Lower lobe of right lung (tissue), 2 donors: Measurements from ENCODE around the gene RICTOR. TPM values are rescaled to one million over a fixed set of nuclear protein-coding genes. Genes with fewer than 3 reads are reported as not detected.

ENCODE experiments used
- ATAC-seq, 2 donors: fragments of 200-7000 bp; cut with Tn5 transposase; one replicate each; pipeline ENCODE4 v1.9.1; 2020 to 2022; ENCODE audit warnings: mild to moderate bottlenecking in 2 of 2, moderate library complexity in 2 of 2
- DNase-seq: peaks from one replicate; pipeline ENCODE4 v3.0.0-alpha.2; 2020
- H3K27ac ChIP-seq: fragments of 200-600 bp; one replicate; pipeline ENCODE4 v1.8.0; 2022
- H3K27me3 ChIP-seq: fragments of 200-600 bp; one replicate; pipeline ENCODE4 v1.8.0; 2022; ENCODE audit warnings: low read depth
- H3K36me3 ChIP-seq: fragments of 200-600 bp; one replicate; pipeline ENCODE4 v1.8.0; 2022; ENCODE audit warnings: mild to moderate bottlenecking
- H3K4me1 ChIP-seq: fragments of 200-600 bp; one replicate; pipeline ENCODE4 v1.8.0; 2022
- H3K4me3 ChIP-seq: fragments of 200-600 bp; one replicate; pipeline ENCODE4 v1.8.0; 2022; ENCODE audit warnings: mild to moderate bottlenecking
- H3K9me3 ChIP-seq: fragments of 200-600 bp; one replicate; pipeline ENCODE4 v1.8.0; 2022
- intact Hi-C: fragments of 100-400 bp; cut with DNase I; formaldehyde crosslinking; loops from one replicate; pipeline ENCODE4 v1.11.0; 2022
- total RNA-seq: library from RNA; stranded (reverse); fragmentation: NEBNext Ultra II Directional; extraction: Animal tissue kit (Norgen Biotek cat#: 25700); gene quantifications from one replicate; pipeline ENCODE4 v1.2.1, GENCODE V29; 2021
- TF ChIP-seq, protein P1 (sequence below): fragments of 200-600 bp; IDR thresholded peaks from one replicate; pipeline ENCODE4 v1.8.0; 2022; ENCODE audit warnings: antibody characterized with exemption, mild to moderate bottlenecking
- donor health status: DM: no; HTN: yes; CAD: no; lungs with severe emphysema.

Gene RICTOR
- total RNA-seq, 1 donor from 2014 or later, result 52.1 TPM

DNA sequence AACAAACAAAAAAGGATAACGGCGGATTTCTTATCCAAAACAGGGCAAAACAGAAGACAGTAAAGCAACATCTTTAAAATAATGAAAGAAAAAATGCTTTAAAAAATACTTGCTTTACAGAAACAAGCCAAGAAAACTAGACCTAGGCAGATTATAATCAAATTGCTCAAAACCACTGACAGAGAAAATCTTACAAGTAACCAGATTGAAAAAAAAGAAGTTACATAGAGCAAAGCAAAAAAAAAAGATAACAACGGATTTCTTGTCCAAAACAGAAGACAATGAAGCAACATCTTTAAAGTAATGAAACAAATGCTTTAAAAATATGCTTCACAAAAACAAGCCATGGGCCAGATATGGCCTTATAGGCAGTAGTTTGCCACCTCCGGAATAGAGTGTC is 51.1 kb downstream of the RICTOR start:
- H3K36me3 ChIP-seq, result peaks cover 17% of the 10 kb centered on the region
- no peak for DNase-seq
- no peak overlapping the region for H3K27ac ChIP-seq
- no peaks in the 10 kb centered on the region for H3K27me3 ChIP-seq
- H3K4me1 ChIP-seq, result no peaks in the 10 kb centered on the region
- no peak for ATAC-seq
- H3K4me3 ChIP-seq, result no peak overlapping the region
- intact Hi-C loops, result no loop called here
- TF ChIP-seq, protein P1, sequence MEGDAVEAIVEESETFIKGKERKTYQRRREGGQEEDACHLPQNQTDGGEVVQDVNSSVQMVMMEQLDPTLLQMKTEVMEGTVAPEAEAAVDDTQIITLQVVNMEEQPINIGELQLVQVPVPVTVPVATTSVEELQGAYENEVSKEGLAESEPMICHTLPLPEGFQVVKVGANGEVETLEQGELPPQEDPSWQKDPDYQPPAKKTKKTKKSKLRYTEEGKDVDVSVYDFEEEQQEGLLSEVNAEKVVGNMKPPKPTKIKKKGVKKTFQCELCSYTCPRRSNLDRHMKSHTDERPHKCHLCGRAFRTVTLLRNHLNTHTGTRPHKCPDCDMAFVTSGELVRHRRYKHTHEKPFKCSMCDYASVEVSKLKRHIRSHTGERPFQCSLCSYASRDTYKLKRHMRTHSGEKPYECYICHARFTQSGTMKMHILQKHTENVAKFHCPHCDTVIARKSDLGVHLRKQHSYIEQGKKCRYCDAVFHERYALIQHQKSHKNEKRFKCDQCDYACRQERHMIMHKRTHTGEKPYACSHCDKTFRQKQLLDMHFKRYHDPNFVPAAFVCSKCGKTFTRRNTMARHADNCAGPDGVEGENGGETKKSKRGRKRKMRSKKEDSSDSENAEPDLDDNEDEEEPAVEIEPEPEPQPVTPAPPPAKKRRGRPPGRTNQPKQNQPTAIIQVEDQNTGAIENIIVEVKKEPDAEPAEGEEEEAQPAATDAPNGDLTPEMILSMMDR, result no peak
- H3K9me3 ChIP-seq, result peaks cover 5% of the 10 kb centered on the region

DNA sequence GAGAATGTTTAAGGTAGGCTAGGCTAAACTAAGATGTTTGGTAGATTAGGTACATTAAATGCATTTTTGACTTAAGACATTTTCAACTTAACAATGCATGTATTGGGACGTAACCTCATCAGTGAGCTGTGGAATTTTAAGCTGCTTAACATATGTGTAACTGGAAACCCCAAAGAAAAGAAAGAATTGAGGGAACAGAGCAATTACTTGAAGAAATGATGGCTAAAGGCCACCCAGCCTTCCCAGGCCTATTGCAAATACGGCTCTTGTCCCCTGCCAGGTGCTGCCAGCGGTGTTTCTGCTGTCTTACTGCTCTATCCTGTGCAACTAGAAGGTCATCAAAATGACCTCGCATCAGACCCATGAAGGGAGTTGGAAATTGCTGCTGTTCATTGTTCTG is 52.0 kb downstream of the RICTOR start:
- ATAC-seq, result no peak
- no peak for DNase-seq
- Histone ChIP-seq H3K27me3 (no peaks in the 10 kb centered on the region), H3K4me3 (no peak overlapping the region), H3K4me1 (peaks cover under 1% of the 10 kb centered on the region), H3K9me3 (peaks cover 5% of the 10 kb centered on the region), H3K27ac (no peak overlapping the region), H3K36me3 (peaks cover 18% of the 10 kb centered on the region)
- TF ChIP-seq, protein P1, result no peak
- intact Hi-C loops, result no loop called here

DNA sequence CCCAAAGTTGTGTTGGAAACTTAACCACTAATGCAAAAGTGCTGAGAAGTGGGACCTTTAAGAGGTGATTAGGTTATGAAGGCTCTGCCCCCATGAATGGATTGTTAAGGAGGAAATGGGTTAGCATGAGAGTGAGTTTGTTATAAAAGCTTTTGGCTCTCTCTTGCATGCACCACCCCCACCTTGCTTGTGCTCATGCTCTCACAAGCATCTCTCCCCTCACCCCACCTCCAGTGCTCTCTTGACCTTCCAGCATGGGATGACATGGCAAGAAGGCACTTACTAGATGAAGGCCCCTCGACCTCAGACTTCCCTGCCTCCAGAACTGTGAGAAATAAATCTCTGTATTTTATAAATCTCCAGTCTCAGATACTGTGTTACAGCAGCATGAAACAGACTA is 52.8 kb downstream of the RICTOR start:
- H3K36me3 ChIP-seq, result peaks cover 18% of the 10 kb centered on the region
- no peak overlapping the region for H3K27ac ChIP-seq

DNA sequence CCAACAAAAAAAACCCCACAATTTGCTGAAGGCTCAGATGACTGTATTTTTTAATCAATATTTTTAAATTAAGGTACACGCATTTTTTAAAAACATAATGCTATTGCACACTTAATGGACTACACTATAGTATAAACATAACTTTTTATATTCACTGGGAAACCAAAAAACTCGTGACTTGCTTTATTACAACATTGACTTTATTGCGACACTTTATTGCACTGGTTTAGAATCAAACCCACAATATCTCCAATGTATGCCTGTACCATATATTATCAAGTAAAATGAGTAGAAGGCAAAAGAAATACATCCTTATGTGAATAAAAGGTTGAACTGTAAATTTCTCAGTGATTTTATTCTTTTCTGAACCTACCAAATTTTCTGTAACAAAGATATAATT is 53.7 kb downstream of the RICTOR start:
- TF ChIP-seq, protein P1, result no peak
- no peak for DNase-seq
- Histone ChIP-seq H3K4me3 (no peak overlapping the region), H3K4me1 (peaks cover 17% of the 10 kb centered on the region), H3K36me3 (peaks cover 18% of the 10 kb centered on the region), H3K27me3 (no peaks in the 10 kb centered on the region), H3K9me3 (peaks cover 2% of the 10 kb centered on the region), H3K27ac (no peak overlapping the region)
- intact Hi-C loops, result no loop called here
- no peak for ATAC-seq

More for the DNA sequence above, 52.8 kb downstream of the RICTOR start:
- ATAC-seq (no peak), DNase-seq (no peak)
- Histone ChIP-seq H3K4me3 (no peak overlapping the region), H3K4me1 (peaks cover 7% of the 10 kb centered on the region), H3K9me3 (peaks cover 5% of the 10 kb centered on the region), H3K27me3 (no peaks in the 10 kb centered on the region)
- TF ChIP-seq, protein P1, result no peak
- intact Hi-C loops, result no loop called here

DNA sequence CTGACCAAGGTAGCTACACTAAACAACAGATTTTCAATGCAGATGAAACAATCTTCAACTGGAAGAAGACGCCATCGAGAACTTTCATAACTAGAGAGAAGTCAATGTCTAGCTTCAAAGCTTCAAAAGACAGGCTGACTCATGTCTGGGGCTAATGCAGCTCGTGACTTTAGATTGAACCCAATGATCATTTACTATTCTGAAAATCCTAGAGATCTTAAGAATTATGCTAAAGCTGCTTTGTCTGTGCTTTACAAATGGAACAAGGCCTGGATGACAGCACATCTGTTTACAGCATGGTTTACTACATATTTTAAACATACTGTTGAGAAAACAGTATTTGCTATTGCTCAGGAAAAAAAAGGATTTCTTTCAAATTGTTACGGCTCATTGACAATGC is 54.9 kb downstream of the RICTOR start:
- no peak for DNase-seq
- Histone ChIP-seq H3K4me1 (peaks cover 21% of the 10 kb centered on the region), H3K36me3 (peaks cover 18% of the 10 kb centered on the region), H3K27me3 (no peaks in the 10 kb centered on the region), H3K4me3 (no peak overlapping the region), H3K9me3 (no peaks in the 10 kb centered on the region), H3K27ac (no peak overlapping the region)
- intact Hi-C loops, result no loop called here
- TF ChIP-seq, protein P1, result no peak
- ATAC-seq, result no peak

DNA sequence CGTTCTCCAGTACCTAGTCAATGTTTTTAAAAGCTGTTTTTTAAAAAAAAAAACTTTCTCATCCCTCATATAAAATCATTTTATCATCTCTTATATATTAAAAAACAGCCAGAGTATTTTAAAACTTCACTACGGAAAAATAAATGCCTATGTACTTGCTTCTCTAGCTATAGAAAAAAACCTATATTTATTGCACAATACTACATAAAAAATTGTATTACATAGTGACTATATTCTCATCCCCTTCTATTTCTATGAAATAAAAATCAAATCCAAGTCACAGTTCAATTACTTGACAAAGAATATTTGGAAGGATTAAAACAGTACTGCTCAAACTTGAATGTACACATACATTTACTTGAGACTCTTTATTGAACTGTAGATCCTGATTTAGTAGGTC is 56.7 kb downstream of the RICTOR start:
- intact Hi-C loops, result no loop called here
- TF ChIP-seq, protein P1, result no peak
- peaks cover 22% of the 10 kb centered on the region for H3K36me3 ChIP-seq
- no peaks in the 10 kb centered on the region for H3K9me3 ChIP-seq
- H3K4me1 ChIP-seq, result peaks cover 21% of the 10 kb centered on the region
- ATAC-seq (no peak), DNase-seq (no peak)
- no peaks in the 10 kb centered on the region for H3K27me3 ChIP-seq
- H3K4me3 ChIP-seq, result no peak overlapping the region
- H3K27ac ChIP-seq, result no peak overlapping the region
